GM18870 (cell line): ENCODE results near the gene PABPN1L.
"Not testable (repeated sequence)": the region's sequence is repeated elsewhere in the genome, so short reads cannot be mapped to it uniquely, and the experiment has no call there.

Experiments
- ATAC-seq: cut with Tn5 transposase; IDR thresholded peaks from one replicate; pipeline ENCODE4 v1.9.1; 2021; ENCODE audit warnings: moderate library complexity; ENCODE audit not compliant: unreplicated experiment

PABPN1L gene

DNA sequence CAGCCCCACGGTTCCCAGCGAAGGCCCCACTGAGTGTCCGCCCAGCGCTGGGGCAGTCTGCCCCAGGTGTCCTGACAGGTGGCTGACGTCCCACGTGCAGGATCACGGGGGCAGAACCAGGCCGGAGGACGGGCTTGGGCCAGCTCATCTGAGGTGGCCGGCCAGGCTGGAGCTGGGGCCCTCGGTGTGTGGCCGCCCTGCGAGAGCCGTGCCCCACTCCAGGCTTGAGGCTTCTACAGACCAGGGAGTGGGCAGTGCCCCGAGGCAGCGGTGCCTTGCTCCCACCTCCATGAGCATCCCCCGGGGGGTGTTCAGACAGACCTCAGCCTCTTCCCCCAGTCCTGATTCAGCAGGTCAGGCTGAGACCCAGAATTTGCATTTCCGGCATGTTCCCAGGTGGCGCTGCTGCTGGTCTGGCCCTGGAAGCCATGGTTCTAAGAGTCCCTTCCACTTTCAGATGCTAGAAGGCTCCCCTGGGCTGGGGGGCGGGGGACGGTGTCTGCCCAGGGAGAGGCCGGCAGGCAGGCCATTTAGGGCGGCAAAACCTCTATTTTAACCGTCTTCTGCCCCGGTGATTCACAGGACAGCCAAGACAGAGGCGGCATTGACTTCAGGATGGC lies 35.4 kb upstream of the PABPN1L start:
- no peak for ATAC-seq

DNA sequence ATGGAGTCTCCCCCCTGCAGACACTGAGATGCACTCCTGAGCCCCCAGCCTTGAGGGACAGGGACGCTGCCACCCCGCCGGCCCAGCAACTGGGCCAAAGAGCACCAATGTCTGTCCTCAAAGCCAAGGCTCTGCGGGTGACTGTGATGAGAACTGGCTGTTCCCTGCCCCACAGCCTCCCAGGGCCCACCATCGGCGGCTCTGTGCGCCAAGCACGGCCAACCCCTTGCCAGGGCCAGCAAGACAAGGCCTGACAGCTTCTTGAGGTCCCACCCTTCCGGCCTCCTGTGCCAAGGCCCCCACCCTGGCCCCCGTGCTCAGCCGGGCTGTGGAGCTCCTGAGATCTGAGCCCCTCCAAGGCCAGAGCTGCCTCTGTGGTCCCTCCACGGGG lies 34.2 kb upstream of the PABPN1L start:
- ATAC-seq = no peak

GRCh38 chr16:88899901-88900661 lies 33.6 kb upstream of the PABPN1L start:
- ATAC-seq = no peak

DNA sequence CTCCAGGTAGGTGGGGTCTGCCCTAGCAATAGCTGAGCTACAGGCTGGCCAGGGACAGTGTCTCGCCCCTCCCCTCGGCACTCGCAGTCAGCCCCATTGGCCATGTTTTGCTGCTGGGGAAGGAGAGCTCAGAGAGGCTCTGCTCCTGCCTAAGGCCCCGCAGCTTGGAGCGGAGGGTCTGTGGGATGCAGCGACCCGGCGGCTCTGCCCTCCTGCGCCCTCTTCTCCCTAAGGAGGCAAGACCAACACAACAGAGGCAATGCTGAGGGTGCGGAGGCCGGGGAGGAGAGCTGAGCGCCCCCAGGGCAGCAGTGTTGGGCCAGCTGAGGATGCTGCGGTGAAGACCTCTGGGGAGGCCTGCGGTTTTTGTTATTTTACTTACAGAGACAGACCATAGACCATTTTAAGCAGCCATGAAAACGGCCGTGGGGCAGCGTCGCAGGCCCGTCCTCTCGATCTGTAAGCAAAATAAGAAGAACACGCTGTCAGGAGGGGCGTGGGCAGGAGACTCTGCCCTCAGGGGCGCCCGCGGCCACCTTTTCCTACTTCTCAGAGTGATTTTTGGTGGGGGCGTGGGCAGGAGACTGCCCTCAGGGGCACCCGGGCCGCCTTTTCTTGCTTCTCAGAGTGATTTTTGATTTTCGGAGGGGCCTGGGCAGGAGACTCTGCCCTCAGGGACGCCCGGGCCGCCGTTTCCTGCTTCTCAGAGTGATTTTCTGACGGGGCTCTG lies 31.4 kb upstream of the PABPN1L start:
- ATAC-seq = no peak

DNA sequence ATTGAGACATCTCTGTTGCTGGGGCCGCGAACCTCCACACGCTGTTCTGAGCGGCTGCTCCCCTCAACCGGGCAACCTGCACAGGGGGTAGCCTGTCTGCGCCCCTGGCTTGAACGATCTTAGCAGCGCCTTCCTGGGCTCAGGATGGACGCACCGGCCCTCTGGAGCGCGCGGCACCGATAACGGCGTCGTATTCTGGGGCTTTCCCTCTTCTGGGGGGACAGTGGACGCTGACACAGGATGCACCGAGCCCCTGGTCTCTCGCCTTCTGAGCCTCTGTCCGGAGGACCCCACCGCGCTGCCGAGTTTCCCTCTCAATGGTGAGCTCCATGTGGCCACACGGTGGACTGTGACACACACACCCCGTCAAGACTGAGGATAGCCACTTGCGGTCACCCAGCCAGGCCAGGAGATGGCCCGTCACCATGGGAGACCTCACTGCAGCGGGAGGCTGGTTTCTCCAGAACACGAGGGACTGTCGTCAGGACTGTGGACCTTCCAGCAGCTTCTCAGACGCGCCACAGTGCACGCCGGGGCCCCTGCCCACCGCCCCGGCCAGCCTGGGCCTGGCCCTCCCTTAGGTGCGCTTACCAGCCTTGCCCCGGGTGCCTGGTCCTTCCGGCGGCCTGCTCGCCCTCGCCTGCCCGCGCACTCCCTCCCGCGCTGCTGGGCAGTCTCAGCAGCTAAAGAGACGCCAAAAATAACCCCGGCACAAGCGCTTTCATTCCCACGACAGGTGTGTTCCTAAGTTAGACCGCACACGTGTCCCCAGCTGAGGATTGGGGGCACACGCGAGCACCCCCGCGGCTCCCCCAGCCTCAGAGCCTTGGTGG lies 30.0 kb upstream of the PABPN1L start:
- no peak for ATAC-seq

DNA sequence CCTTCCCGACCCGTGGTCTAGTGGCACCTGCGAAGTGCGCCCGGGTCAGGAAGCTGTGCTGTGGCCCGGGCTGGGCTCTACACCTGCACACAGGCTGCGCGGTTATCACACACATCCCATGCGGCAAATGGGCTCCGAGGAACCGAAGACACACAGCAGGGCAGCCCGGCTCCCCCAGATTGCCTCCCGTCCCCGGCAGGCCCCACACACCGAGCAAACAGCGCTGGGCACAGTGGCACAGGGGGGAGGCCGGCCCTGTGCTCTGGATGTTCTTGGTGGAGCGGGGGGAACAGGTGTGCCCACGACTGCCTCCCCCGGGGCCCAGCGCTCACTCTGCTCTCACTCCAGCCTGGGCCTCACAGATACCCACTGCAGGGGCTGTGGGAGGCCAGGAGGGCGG lies 28.9 kb upstream of the PABPN1L start:
- ATAC-seq = no peak

GRCh38 chr16:88894681-88895300 lies 28.3 kb upstream of the PABPN1L start:
- ATAC-seq = no peak

- not testable (repeated sequence) for ATAC-seq
Observed at GRCh38 chr16:88894266-88894665, 27.8 kb upstream of the PABPN1L start.

DNA sequence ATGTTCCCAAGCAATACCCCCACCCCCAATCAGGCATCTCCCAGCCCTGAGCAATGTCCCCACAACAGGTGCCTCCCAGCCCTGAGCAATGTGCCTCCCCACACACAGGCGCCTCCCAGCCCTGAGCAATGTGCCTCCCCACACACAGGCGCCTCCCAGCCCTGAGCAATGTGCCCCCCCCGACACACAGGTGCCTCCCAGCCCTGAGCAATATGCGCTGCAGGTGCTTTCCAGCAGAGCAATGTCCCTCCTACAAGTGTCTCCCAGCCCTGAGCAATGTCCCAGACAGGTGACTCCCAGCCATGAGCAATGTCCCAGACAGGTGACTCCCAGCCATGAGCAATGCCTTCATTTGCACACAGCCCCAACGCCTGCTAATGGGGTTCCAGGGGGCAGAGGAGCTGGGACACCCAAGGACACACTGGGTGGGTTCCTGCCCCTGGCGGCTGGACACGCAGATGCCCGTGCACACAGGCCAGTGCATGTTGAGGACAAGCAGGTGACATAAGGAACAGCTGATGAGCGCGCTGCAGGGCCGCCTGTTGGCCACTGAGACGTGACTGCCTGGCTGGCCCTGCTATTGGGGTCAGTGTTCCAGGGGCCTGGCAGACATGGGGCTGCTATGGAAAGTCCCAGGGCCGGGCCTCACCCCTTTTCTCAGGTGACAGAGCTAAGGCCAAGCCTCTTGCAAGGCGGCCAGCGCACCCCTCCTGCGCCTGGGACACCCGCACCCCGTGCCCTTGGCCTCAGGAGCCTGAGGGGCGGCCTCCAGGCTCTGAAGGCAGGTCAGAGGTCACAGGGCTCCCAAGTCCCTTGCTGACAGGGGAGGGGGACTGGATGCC lies 26.9 kb upstream of the PABPN1L start:
- ATAC-seq = no peak

- ATAC-seq = no peak
Observed at GRCh38 chr16:88892065-88892464, 25.6 kb upstream of the PABPN1L start.

DNA sequence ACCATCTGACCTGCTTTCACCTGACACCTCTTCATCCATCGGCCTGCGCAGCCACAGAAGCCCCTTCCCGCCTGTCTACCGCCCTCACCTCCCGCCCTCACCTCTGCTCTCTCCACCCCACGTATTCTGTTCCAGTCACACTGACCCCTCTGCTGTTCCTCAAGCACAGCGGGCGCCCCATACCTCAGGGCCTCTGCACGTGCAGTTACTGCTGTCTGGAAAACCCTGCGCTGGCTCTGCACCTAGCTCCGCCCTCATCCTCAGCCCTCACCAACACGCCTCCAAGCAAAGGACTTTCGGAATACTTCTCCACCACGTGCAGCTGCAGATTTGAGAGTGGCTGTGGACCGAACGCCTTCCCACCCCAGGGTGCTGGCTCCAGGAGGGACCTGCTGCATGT lies 24.6 kb upstream of the PABPN1L start:
- no peak for ATAC-seq

DNA sequence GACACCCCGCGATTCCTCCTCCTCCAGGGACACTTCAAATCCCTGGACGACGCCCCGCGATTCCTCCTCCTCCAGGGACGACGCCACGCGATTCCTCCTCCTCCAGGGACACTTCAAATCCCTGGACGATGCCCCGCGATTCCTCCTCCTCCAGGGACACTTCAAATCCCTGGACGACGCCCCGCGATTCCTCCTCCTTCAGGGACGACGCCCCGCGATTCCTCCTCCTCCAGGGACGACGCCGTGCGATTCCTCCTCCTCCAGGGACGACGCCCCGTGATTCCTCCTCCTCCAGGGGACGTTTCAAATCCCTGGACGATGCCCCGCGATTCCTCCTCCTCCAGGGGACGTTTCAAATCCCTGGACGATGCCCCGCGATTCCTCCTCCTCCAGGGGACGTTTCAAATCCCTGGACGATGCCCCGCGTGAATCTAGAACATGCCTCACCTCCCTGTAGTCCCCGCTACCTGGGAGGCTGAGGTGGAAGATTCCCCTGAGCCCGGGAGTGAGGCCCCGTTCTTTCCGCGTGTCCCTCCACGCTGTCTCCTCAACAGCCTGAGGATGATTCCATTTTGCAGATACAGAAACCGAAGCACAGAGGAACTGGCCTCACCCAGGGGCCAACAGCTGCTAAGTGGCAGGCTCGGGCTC lies 23.4 kb upstream of the PABPN1L start:
- not testable (repeated sequence) for ATAC-seq

- ATAC-seq = no peak
Observed at GRCh38 chr16:88888461-88889387, 22.3 kb upstream of the PABPN1L start.

DNA sequence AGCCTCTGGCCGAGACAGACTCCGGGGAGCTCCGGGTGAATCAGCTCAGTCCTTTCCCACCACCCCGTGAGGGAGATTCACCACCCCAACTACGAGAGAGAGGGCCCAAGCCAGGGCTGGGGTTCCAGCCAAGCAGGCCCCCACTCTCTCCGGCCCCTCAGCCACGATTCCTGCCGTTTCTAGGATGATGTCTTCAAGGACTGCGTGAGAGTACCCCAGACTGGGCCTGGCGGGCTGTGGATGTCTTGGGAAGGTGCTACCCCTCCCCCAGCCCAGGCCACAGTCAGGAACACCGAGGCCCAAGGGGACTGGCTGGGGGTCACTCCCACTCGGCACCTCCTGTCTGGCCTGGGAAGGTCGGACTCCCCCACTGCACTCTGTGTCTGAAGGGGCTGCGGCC lies 21.6 kb upstream of the PABPN1L start:
- ATAC-seq = no peak

GRCh38 chr16:88886845-88887521 lies 20.5 kb upstream of the PABPN1L start:
- no peak for ATAC-seq

DNA sequence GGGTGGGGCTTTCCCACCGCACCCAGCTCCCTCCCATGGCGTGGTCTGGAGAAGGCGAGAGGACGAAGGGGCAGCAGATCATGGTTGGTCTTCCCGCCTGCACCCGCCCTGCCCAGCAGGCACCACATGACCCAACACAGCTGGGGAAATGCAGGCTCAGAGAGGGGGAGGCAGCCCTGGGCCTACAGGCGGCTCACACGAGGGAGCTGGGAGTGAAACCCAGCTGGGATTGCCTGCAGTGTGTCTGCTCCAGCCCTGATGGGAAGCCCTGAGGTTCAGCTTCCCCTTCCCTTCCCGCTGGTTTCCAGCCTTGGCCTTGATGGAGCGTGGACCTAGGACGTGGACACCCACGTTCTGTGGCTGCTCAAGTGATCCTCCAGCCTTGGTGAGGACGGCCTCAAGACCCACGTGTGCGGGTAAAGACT lies 20.0 kb upstream of the PABPN1L start:
- ATAC-seq = no peak

- ATAC-seq = no peak
Observed at GRCh38 chr16:88885693-88886280, 19.3 kb upstream of the PABPN1L start.
